OCI-LY3 (cell line): Measurements from ENCODE around the gene LAMC2.

Experiments used
- H2AFZ ChIP-seq: fragments of 200-600, 300-600 bp; shearing (Covaris generic); 2 replicates; pipeline ENCODE4 v1.6.0; 2014; ENCODE audit warnings: antibody characterized with exemption, low read depth, low read length
- H3K27ac ChIP-seq: fragments of 200-600, 300-600 bp; sonication (generic); 2 replicates; pipeline ENCODE4 v1.5.1; 2014; ENCODE audit warnings: mild to moderate bottlenecking, low read length, moderate library complexity, mixed read lengths
- H3K27me3 ChIP-seq: fragments of 200-600, 300-600 bp; sonication (generic); 2 replicates; pipeline ENCODE4 v1.6.1; 2014; ENCODE audit warnings: low read depth, low read length, mixed read lengths
- H3K36me3 ChIP-seq: fragments of 200-600, 300-600 bp; sonication (generic); replicated peaks from 2 replicates; pipeline ENCODE3; 2014; ENCODE audit warnings: low read depth, low read length, mixed read lengths
- H3K4me1 ChIP-seq: fragments of 300-600, 200-600 bp; sonication (generic); 2 replicates; pipeline ENCODE4 v1.6.1; 2014; ENCODE audit warnings: low read length, mixed read lengths
- H3K4me2 ChIP-seq: fragments of 200-600, 300-600 bp; sonication (generic); 2 replicates; pipeline ENCODE4 v1.6.1; 2014; ENCODE audit warnings: low read length, mixed read lengths
- H3K4me3 ChIP-seq: fragments of 300-600, 200-600 bp; sonication (generic); 2 replicates; pipeline ENCODE4 v1.5.1; 2014; ENCODE audit warnings: antibody characterized with exemption, mild to moderate bottlenecking, low read length, moderate library complexity
- H3K79me2 ChIP-seq: fragments of 300-600, 200-600 bp; shearing (Covaris generic); 2 replicates; pipeline ENCODE4 v1.6.1; 2014; ENCODE audit warnings: mild to moderate bottlenecking, low read length, mixed read lengths
- H3K9ac ChIP-seq: fragments of 300-600, 200-600 bp; shearing (Covaris generic); 2 replicates; pipeline ENCODE4 v1.6.0; 2014; ENCODE audit warnings: mild to moderate bottlenecking, low read length, moderate library complexity
- H3K9me3 ChIP-seq: fragments of 200-600, 300-600 bp; shearing (Covaris generic); 2 replicates; pipeline ENCODE4 v1.6.1; 2014; ENCODE audit warnings: low read length, mixed read lengths; ENCODE audit not compliant: insufficient read depth
- H4K20me1 ChIP-seq: fragments of 200-600, 300-600 bp; sonication (generic); 2 replicates; pipeline ENCODE4 v1.6.1; 2016; ENCODE audit warnings: low read length, mixed read lengths; ENCODE audit not compliant: insufficient read depth
- EZH2phosphoT487 ChIP-seq: fragments of 200-600 bp; shearing (Covaris generic); IDR thresholded peaks from 2 replicates; pipeline ENCODE4 v1.6.1; 2018; ENCODE audit warnings: antibody characterized with exemption, mixed run types, low read depth
- TF ChIP-seq, protein P1 (sequence below): fragments of 200-600, 300-600 bp; sonication (generic); IDR thresholded peaks from 2 replicates; pipeline ENCODE4 v1.5.1; 2014; ENCODE audit warnings: antibody characterized with exemption, low read length, low read depth

Gene LAMC2

DNA sequence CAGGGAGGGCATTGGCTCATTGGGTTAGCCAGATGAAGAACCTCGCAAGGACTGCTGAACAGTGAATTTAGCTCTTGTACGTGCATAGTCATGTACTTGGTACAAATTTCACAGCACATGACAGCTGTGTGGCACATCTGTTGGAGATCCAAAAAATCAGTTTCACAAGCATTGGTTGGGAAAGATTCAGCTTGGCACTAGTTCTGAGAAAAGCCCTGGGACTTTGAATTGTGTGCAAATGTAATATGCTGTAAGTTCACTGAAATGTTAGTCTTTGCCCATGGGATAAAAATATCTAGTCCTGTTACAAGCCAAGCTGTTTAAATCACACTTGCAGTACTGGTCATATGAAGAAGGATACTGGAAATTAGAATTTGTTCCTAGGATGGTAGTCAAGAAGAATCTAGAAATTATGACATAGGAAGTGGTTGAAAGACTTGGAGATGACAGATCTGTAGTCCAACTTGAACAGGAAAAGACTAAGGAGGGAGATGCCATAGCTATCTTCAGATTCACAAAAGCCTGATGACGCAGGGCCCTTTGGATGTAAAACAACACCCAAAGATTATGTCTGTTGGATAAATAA is 19.2 kb downstream of the LAMC2 start:
- H3K4me2 ChIP-seq: no peak overlapping the region

DNA sequence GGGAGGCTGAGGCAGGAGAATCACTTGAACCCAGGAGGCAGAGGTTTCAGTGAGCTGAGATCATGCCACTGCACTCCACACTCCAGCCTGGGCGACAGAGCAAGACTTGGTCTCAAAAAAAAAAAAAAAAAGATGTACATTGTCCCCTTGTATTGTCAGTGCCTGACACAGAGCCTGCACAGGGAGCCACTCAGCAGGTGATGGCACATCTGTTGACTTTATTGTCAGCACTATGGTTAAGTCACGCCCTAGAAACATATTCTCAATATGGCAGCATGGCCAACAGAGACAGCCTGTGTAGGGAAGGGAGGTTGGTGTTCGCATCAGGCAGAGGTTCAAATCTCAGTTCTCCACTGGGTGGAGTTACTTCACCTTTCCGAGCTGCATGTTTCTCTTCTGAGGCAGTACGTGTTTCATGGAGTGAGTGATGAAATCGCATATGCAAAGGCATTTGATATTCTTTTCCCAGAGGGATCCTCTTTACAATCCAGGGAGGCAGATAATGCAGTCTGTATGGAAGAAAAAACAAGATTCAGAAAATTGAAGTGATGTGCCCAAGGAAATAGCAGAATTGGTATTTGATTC is 20.6 kb downstream of the LAMC2 start:
- Histone ChIP-seq H3K27ac (no peak overlapping the region), H2AFZ (no peak overlapping the region), H3K9me3 (no peaks in the 10 kb centered on the region), H3K4me1 (no peaks in the 10 kb centered on the region), H3K9ac (no peak overlapping the region), H4K20me1 (no peaks in the 10 kb centered on the region), H3K27me3 (peaks cover 28% of the 10 kb centered on the region), H3K4me3 (no peak overlapping the region), H3K4me2 (no peak overlapping the region), H3K79me2 (no peaks in the 10 kb centered on the region), H3K36me3 (no peaks in the 10 kb centered on the region)
- TF ChIP-seq, protein P1, sequence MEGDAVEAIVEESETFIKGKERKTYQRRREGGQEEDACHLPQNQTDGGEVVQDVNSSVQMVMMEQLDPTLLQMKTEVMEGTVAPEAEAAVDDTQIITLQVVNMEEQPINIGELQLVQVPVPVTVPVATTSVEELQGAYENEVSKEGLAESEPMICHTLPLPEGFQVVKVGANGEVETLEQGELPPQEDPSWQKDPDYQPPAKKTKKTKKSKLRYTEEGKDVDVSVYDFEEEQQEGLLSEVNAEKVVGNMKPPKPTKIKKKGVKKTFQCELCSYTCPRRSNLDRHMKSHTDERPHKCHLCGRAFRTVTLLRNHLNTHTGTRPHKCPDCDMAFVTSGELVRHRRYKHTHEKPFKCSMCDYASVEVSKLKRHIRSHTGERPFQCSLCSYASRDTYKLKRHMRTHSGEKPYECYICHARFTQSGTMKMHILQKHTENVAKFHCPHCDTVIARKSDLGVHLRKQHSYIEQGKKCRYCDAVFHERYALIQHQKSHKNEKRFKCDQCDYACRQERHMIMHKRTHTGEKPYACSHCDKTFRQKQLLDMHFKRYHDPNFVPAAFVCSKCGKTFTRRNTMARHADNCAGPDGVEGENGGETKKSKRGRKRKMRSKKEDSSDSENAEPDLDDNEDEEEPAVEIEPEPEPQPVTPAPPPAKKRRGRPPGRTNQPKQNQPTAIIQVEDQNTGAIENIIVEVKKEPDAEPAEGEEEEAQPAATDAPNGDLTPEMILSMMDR: no peak

More for the DNA sequence above, 19.2 kb downstream of the LAMC2 start:
- Histone ChIP-seq H3K27ac (no peak overlapping the region), H3K9me3 (no peaks in the 10 kb centered on the region), H4K20me1 (no peaks in the 10 kb centered on the region), H3K36me3 (no peaks in the 10 kb centered on the region), H2AFZ (no peak overlapping the region), H3K27me3 (peaks cover 25% of the 10 kb centered on the region), H3K4me1 (no peaks in the 10 kb centered on the region), H3K9ac (no peak overlapping the region), H3K4me3 (no peak overlapping the region), H3K79me2 (no peaks in the 10 kb centered on the region)
- TF ChIP-seq EZH2phosphoT487: no peak
- TF ChIP-seq, protein P1: no peak

DNA sequence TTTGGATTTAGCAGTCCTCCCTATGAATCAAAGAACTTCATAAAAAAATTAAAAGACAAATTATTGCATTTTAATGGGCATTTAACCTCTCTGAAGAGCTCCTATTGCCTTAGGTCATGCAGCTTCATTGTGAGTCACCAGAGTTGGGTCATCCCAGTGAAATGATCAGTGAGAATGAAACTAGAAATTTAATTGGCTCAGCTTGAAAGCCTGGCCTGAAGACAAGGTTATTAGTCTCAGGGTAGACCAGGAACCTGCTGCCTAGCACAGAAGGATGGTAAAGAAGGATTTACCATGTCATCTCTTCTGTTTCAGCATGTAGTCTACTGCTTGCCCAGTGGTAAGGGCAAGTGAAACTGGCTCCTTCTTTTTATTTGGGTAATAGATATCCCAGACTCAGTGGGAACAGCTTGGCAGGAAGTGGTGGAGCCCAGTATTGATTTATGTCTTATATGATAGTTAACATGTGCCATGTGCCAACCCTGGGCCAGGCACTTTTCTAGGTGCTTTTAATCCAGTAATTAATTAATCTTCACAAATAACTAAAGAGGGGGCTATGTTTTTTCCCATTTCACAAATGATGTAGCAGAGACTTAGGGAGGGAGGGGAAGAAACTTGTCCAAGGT is 23.6 kb downstream of the LAMC2 start:
- Histone ChIP-seq H3K9me3 (no peaks in the 10 kb centered on the region), H3K27ac (no peak overlapping the region), H3K9ac (no peak overlapping the region), H3K4me2 (no peak overlapping the region), H4K20me1 (no peaks in the 10 kb centered on the region), H3K36me3 (no peaks in the 10 kb centered on the region), H3K79me2 (no peaks in the 10 kb centered on the region), H3K4me3 (no peak overlapping the region), H3K27me3 (peaks cover 38% of the 10 kb centered on the region), H2AFZ (no peak overlapping the region), H3K4me1 (peaks cover 3% of the 10 kb centered on the region)
- TF ChIP-seq, protein P1: no peak
- no peak for TF ChIP-seq EZH2phosphoT487

DNA sequence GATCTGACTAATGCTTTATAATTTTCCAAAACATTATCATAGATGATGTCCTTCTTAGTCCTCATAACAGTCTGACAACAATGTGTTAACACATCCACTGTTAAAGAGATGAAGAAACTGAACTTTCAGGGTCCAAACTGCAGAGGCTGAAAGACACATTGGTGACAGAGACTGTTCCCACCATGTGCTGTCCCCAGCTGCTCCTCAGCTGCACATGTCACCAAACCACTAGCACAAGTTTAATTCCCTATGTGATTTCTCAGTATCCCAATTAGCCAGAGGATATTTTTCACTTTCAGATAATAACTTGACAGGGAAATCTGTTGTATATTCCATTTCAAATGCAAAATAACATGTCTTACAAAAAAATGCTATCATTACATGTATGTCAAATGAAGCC is 24.6 kb downstream of the LAMC2 start:
- H3K9ac ChIP-seq: no peak overlapping the region
- TF ChIP-seq, protein P1: no peak
- no peak for TF ChIP-seq EZH2phosphoT487
- no peak overlapping the region for H3K4me3 ChIP-seq
- H3K27ac ChIP-seq: no peak overlapping the region
- H3K27me3 ChIP-seq: peaks cover 42% of the 10 kb centered on the region
- H3K36me3 ChIP-seq: no peaks in the 10 kb centered on the region
- H4K20me1 ChIP-seq: no peaks in the 10 kb centered on the region
- no peak overlapping the region for H2AFZ ChIP-seq
- no peaks in the 10 kb centered on the region for H3K9me3 ChIP-seq
- H3K4me1 ChIP-seq: peaks cover 13% of the 10 kb centered on the region
- H3K4me2 ChIP-seq: no peak overlapping the region
- no peaks in the 10 kb centered on the region for H3K79me2 ChIP-seq
